ENCODE measurements around the gene NELFA.

The NELFA gene

DNA sequence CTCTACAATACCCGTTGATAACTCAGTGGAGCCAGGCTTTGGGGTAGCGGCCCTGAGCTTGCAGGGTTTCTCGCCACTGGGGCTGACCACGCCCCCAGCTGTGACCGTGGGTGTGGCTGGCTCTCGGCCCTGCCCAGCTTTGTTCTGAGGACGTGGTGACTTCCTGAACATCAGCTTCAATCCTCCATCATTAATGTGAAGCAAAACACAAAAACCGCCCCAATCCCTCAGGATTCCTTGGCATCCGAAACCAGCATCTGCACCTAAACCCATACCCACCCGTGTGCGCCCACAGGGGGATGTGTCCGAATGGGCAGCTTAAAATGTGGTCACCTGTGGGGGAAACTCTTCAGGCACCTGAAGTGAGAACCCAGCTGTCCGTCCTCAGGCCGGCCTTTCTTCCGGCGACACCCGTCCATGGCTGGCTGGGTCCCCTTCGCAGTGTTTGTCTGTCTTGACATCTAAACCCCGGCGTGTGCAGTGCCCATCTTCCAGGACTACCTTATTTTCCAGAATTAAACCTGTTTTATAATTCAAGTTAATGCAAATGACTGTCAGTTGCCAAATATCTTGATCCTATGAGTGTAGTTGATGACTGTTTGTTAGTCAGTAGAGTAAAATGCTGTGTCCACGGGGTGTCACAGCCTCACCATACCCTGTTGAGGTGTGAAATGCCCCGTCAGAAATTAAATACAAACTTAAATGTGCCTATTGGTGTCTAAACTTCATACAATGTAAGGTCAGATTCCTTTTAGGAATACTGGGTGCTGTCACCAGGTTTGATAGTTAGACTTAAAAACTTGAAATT lies 27.3 kb downstream of the NELFA start:
- no peak for DNase-seq

GRCh38 chr4:1980561-1981041 lies 28.2 kb downstream of the NELFA start:
- DNase-seq, result no peak

- no peak for DNase-seq
Measured at GRCh38 chr4:1979477-1980196, 29.1 kb downstream of the NELFA start.

GRCh38 chr4:1978741-1979476 lies 29.9 kb downstream of the NELFA start:
- DNase-seq, result no peak

- no peak for DNase-seq
Measured at GRCh38 chr4:1978226-1978625, 30.5 kb downstream of the NELFA start.

DNA sequence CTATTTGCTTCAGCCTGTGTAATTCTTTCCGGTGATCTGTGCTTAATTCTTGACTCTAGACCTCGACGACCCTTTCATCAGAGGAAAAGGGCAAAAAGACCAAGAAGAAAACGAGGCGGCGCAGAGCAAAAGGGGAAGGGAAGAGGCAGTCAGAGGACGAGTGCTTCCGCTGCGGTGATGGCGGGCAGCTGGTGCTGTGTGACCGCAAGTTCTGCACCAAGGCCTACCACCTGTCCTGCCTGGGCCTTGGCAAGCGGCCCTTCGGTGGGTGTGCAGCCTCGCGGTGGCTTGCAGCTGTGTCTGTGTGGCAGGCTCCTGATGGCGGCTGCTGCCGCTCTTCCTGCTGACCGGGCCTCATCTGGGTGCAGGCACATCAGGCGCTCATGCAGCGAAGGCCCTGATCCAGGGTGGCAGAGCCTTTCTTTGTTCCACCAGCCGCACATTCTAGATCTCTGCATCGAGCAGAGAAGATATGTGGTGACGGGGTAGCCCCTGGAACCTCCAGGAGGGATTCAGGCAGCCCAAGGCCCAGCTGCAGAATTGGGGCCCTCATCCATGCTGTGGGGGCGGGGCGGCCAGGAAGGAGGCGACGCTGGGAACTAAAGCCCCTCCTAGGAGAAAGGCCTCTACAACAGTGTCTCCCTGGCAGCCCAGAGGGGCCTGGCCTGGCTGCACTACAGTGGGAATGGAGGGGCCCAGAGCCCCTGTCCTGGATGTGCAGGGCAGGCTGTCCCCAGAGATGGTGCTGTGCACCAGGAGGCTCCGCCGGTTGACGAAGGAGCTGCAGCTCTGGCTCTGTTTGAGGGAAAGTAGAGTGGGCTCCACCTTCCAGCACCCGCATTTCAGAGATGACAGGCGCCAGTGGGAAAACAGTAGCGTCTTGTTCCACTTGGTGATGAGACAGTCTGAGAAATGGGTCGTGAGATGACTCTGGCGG lies 32.1 kb downstream of the NELFA start:
- DNase-seq, result no peak

- no peak for DNase-seq
Measured at GRCh38 chr4:1975880-1976279, 32.9 kb downstream of the NELFA start.

DNA sequence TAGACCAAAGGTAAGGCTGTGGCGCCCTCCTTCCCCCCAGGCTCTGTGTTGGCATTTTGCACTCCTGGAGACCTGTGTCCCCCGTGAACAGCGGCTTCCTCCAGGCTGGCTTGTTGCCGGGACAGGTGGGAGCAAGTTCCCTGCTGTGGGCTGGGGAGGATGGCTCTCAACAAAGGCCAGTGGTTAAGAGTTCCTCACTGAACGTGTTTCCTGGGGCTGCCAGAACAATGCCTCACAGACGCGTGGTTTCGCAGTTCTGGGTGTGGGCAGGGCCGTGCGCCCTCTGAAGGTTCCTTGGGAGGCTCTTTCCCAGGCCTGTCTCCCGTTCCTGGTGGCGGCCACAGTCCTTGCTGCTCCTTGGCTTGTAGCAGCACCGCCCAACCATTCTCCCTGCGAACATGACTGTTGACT lies 33.4 kb downstream of the NELFA start:
- DNase-seq, result no peak

DNA sequence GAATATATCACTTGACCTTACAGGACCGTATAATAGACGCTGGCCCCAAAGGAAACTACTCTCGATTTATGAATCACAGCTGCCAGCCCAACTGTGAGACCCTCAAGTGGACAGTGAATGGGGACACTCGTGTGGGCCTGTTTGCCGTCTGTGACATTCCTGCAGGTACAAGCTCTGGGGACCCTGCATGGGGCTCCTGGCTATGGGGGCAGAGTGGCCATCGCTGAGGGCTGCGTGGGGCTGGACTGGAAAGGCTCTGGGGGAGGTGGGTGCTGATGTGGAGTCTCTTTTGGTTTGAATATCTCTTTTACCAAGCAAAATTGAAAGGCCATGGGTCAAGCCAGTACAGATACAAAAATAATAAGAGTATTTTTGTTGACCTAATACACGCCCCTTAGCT lies 33.9 kb downstream of the NELFA start:
- no peak for DNase-seq

DNA sequence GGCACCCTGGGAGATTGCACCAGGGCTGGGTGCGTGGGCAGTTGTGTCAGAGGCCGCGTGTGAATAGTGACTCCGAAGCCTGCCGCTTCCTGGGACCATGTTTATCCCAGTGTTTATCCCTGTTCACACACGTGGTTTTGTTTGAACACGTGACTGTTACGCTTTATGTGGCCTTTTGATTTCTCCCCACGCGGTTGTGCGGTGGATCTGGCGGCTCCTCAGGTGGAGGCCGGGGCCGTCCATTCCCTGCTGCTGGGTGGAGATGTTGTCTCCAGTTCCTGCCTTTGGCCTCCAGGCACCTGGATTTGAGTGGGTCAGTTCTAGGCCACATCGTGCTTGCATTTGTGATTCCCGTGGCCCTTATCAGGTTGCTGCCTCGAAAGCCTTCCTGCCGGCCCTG lies 35.1 kb downstream of the NELFA start:
- no peak for DNase-seq

- DNase-seq, result no peak
Measured at GRCh38 chr4:1973218-1973617, 35.6 kb downstream of the NELFA start.

- no peak for DNase-seq
Measured at GRCh38 chr4:1972414-1972813, 36.4 kb downstream of the NELFA start.

DNA sequence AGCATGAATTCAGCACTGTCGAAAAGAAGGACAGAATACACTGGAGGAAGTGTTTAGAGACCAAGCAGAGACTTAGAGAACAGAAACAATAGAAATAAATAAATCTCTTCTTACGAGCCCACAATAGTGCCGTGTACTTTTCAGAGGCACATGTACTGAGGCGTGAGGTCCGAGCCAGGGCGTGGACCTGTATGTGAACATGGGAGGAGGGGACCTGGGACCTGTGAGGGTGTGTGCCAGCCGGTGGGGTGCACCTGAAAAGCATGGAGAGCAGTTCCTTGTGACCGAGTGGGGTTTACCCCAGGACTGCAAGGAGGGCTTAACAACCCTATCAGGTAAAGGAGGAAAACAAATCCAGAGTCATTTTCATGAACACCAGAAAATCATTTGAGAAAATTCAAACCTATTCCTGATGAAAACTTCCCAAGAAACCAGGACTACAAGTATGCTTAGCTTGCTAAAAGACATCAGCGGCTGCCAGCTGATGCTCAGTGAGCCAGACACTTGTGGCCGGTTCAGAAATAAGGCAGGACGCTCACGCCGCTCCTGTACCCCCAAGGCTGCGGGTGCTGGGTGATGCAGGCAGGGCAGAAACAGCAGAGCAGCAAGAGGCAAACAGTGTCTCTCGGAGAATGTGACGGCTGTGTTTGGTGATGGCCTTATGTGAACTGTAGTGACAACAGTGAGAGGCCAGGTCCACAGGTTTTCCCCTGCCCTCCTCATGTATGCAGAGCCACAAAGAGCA lies 37.1 kb downstream of the NELFA start:
- DNase-seq, result no peak

GRCh38 chr4:1970926-1971325 lies 37.8 kb downstream of the NELFA start:
- DNase-seq, result no peak

DNA sequence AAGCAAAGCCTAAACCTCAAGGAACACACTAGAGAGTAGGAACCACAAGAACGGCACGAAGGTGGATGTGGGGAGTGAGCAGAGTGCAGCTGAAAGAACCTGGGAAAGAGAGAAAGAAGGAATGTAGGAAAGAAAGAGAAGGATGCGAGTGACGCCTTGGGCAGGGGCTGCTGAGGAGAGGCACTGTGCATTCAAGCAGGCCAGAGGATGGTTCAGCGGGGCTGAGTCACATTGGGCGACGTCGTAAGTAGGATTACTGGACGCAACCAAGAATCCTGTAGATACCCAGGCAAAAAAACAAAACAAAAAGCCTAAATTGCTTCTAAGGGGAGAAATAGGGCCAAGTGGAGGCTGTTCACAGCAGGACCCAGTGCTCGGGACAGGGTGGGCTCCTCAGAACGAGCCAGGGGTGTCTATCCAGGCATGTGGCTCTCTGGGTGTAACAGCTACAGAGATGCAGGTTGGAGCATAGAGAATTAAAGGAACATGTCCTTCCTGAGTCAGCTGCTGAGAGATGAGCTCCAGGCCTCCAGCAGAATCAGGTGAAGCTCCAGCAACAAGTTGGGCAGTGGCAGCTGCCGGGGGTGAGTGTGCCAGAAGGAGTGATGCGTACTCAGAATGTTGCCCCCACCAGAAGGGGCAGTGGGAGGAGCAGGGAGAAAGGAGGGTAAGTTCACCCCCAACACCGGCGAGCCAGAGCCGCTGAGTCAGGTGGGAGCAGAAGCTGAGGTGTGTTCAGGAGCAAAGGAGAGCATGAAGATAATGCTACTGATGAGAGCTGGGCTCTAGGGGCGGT lies 38.6 kb downstream of the NELFA start:
- DNase-seq, result no peak

GRCh38 chr4:1968686-1969295 lies 40.0 kb downstream of the NELFA start:
- no peak for DNase-seq

DNA sequence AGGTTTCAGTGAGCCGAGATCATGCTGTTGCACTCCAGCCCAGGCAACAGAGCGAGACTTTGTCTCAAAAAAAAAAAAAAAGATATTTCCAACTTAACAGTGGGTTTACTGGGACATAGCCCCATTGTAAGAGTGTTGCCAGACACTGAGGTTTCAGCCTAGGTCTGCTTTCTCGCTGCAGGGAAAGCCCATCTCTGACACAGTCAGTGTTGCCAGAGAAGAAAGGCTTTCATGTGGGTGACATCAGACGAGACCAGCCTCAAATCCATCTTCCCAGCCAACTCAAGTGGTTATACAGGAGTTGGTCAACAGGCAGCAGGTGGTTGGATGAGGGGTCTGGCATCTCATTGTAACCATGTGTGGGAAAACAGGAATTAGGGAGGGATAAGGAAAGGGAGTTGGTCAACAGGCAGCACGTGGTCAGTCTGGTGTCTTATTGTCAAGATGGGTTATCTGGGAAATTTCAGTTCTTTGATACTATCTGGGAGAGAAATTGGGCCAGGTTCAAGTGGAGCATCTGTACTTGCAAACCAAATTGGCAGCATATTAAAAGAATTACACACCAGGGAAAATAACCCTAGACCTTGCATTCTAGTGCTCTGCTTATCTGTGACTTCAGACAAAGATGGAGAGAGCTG lies 41.1 kb downstream of the NELFA start:
- no peak for DNase-seq

DNA sequence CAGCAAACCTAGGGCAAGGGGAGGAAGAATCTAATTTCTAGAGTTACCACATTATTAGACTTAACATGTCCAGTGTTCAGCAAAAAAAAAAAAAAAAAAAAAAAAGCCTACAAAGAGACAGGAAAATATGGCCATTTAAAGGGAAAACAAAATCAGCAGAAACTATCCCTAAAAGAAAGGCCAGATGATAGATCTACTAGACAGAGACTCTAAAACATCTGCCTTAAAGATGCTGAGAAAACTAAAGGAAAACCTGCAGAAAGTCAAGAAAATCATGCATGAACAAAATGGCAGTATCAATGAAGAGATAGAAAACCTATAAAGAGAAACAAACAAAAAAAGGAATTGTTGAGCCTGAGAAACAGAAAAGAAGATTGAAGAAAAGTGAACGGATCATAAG lies 43.8 kb downstream of the NELFA start:
- DNase-seq, result no peak

GRCh38 chr4:1964443-1964842 lies 44.3 kb downstream of the NELFA start:
- no peak for DNase-seq

DNA sequence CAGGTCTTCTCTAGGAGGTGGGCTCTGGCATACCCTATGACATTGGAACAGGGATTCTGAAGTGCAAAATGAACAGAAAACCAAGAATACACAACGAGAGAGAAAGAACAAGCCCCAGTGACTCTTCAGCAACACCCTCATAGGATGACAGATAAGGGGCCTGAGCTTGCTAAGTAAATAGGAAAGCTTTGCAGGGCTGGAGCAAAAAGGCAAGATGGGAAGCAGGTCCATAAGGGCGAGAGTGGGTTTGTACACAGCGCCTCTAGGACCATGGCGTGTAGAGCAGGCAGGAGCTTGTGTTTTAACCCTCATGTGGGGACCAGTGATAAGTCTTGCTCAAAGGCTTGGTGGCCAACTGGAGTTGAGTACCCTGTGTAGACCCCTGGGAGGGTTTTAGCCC lies 45.8 kb downstream of the NELFA start:
- no peak for DNase-seq
